NCI-H146 treated with DMSO at 0.1 percent for 48 hours (cell line): ENCODE measurements around the gene KRT16.
"Not testable (repeated sequence)": the region's sequence is repeated elsewhere in the genome, so short reads cannot be mapped to it uniquely, and the experiment has no call there.

Experiments used
- DNase-seq: peaks from one replicate; lab custom pipeline; 2025; ENCODE audit not compliant: unreplicated experiment; lab: John Stamatoyannopoulos, UW

The KRT16 gene

DNA sequence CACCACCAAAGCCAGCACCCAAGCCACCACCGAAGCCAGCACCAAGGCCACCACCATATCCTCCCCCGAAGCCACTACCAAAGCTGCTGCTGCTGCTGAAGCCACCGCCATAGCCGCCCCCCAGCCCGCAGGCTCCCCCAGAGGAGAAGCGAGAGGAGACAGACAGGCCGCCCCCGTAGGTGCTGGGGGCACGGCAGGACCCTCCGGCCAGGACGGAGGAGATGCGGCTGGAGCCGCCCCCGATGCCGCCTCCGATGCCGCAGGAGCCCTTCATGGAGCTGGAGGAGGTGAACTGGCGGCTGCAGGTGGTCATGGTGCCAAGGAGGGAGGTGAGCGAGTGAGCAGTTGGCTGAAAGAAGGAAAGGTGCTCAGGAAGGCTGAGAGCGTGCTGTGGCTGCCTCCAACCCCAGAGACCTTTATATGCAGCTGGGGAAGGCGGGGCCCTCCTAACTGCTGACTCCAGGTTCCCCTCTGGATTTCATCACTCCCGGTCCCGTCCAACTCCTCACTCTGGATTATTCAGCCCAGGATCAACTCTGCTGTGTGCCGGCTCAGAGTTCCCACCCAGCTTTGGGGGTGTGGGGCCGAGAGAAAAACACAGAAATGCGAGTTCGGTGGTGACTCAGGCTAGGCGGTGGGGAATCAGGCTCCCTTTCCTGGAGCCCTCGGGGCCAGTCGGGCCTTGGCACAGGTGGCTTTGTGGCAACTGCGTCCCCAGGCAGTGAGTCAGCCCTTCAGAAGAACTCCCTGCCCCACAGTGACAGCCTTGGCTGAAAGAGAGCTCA is at the start of gene KRT16:
KRT16 (minus strand) TSS at position 392 of the 785 bp plus-strand sequence; CDS start at position 313, 79 bp downstream.
- DNase-seq: not testable (repeated sequence)

GRCh38 chr17:41660221-41660711 is 47.7 kb upstream of the KRT16 start:
- no peak for DNase-seq

- DNase-seq: no peak
Observed at GRCh38 chr17:41659427-41660212, 47.1 kb upstream of the KRT16 start.

DNA sequence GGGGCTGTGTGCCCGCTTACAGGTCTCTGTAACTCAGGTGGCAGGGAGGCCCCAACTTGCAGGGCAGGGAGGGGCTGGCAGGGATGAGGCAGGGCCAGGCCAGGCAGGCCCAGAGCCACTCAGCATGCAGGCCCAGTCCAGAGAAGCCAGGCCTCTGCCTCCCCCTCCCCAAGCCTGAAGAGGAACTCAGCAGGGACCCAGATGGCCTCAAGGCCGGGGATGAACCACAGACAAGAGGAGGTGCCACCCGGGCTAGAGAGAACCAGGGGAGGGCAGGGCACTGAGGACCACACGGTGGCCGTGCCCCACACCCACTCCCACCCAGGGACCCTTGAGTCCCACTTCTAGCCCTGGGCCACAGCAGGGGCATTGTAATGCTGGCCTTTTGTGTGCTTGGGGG is 46.3 kb upstream of the KRT16 start:
- DNase-seq: no peak

DNA sequence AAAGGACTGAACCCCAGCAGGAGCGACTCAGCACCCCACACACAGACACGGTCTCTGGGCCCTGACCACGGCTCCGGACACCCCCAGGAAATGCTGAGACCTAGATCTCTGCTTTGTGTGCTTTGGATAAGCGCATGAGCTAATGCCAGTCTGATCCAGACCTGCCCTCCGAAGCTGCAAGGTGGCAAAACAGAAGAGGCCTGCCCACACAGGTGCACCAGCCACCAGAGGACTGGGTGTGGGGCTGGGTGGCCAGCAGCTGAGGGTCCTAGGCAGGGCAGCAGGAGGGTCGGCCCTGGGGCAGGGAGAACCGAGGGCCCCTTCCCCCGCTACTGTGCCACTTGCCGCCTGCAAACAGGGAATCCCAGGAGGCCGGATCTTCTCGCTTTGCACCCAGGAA is 45.4 kb upstream of the KRT16 start:
- no peak for DNase-seq

GRCh38 chr17:41657176-41657754 is 44.7 kb upstream of the KRT16 start:
- no peak for DNase-seq

- DNase-seq: no peak
Observed at GRCh38 chr17:41656249-41657023, 43.9 kb upstream of the KRT16 start.

- no peak for DNase-seq
Observed at GRCh38 chr17:41655611-41656111, 43.1 kb upstream of the KRT16 start.

GRCh38 chr17:41654678-41655607 is 42.4 kb upstream of the KRT16 start:
- no peak for DNase-seq

GRCh38 chr17:41653892-41654677 is 41.5 kb upstream of the KRT16 start:
- no peak for DNase-seq

GRCh38 chr17:41653421-41653820 is 40.9 kb upstream of the KRT16 start:
- no peak for DNase-seq

GRCh38 chr17:41652461-41652970 is 39.9 kb upstream of the KRT16 start:
- no peak for DNase-seq

- no peak for DNase-seq
Observed at GRCh38 chr17:41651625-41652460, 39.3 kb upstream of the KRT16 start.

GRCh38 chr17:41650794-41651624 is 38.4 kb upstream of the KRT16 start:
- no peak for DNase-seq

DNA sequence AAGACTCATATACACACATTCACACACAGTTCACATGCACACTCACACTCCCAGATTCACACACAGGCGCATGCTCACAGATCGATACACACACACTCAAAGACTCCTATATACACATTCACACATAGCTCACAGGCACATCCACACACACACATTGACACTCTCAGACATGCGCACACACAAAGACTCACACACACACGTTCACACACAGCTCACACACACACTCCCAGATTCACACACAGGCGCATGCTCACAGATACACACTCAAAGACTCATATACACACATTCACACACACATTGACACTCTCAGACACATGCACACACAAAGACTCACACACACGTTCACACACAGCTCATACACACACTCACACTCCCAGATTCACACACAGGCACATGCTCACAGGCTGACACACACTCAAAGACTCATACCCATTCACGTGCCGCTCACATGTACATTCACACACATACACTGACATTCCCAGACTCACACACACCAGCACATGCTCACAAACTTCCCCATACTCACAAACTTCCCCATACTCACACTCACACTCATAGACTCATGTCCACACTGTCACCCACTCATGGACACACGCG is 37.5 kb upstream of the KRT16 start:
- no peak for DNase-seq

- DNase-seq: peak; percentile 50
Observed at GRCh38 chr17:41648411-41649195, 36.0 kb upstream of the KRT16 start.
